Lower leg skin (tissue), 3 donors: ENCODE data around the gene CELF5.

Experiments
- POLR2A ChIP-seq, 2 donors: fragments of 450-650 bp; IDR thresholded peaks; one replicate each; pipeline ENCODE4 v1.6.1; 2016 to 2017; ENCODE audit warnings: antibody characterized with exemption in 2 of 2, mild to moderate bottlenecking in 1 of 2, moderate library complexity in 1 of 2
- TF ChIP-seq, protein P1 (sequence below), 3 donors: fragments of 450-650 bp; IDR thresholded peaks; one replicate each; pipeline ENCODE4 v1.5.1; 2016; ENCODE audit warnings: antibody characterized with exemption in 3 of 3, mild to moderate bottlenecking in 3 of 3, moderate library complexity in 2 of 3

DNA sequence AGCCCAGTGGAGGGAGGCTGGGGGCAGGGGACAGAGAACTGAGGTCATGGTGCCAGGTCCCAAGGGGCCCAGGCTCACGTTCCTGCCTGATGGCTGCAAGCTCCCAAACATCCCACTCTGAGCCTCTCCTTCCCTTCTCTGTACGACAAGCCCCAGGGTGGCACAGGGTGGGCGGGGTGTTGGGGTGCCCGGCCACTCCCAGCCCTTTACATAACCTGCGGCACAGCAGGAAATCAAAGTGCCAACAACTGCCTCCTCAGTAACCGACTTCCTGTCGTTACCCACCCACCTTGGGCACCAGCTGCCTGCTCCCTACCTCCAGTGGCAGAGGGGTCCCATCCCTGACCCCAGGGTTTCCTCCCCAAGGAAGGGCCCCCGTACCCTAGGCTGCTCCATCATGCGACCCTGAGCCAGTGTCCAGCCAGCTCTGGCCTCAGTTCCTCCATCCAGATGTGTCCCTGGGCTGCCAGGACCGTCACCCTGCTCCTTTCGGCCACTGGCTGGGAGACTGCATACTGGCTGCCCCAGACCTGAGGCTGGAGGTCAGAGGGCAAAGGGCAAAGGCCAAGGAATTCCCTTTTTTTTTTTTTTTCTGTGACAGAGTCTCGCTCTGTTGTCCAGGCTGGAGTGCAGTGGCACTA is 114.2 kb downstream of the CELF5 start:
- TF ChIP-seq, protein P1, sequence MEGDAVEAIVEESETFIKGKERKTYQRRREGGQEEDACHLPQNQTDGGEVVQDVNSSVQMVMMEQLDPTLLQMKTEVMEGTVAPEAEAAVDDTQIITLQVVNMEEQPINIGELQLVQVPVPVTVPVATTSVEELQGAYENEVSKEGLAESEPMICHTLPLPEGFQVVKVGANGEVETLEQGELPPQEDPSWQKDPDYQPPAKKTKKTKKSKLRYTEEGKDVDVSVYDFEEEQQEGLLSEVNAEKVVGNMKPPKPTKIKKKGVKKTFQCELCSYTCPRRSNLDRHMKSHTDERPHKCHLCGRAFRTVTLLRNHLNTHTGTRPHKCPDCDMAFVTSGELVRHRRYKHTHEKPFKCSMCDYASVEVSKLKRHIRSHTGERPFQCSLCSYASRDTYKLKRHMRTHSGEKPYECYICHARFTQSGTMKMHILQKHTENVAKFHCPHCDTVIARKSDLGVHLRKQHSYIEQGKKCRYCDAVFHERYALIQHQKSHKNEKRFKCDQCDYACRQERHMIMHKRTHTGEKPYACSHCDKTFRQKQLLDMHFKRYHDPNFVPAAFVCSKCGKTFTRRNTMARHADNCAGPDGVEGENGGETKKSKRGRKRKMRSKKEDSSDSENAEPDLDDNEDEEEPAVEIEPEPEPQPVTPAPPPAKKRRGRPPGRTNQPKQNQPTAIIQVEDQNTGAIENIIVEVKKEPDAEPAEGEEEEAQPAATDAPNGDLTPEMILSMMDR (IDR thresholded peaks at IDR 0.05): no peak
- TF ChIP-seq POLR2A (IDR thresholded peaks at IDR 0.05): no peak
